Kidney (tissue), 14 donors: Measurements from ENCODE around the gene BLVRA. TPM values are rescaled to one million over a fixed set of nuclear protein-coding genes. Genes with fewer than 3 reads are reported as not detected.
"Not testable (repeated sequence)": the region's sequence is repeated elsewhere in the genome, so short reads cannot be mapped to it uniquely, and the experiment has no call there.

Experiments used
- DNase-seq, 5 donors: peaks; one replicate each; pipeline ENCODE4 v3.0.0-alpha.2; 2013 to 2020
- FAIRE-seq: peaks from 2 replicates; lab custom pipeline; 2012; peaks lifted over from hg19 to GRCh38; lab: Jason Lieb, UNC
- H3K27ac ChIP-seq, 2 donors: one replicate each; pipeline ENCODE4 v1.7.0; 2013; ENCODE audit warnings: low read depth in 2 of 2, low read length in 2 of 2, inconsistent platforms in 1 of 2
- H3K27me3 ChIP-seq: one replicate; pipeline ENCODE4 v1.7.1; 2013; ENCODE audit warnings: low read length, inconsistent platforms; ENCODE audit not compliant: control insufficient read depth, insufficient read depth
- H3K36me3 ChIP-seq, 3 donors: one replicate each; pipeline versions ENCODE4 v1.7.0 to v1.7.1; 2013; ENCODE audit warnings: low read length in 3 of 3, control low read depth in 1 of 3, inconsistent platforms in 1 of 3; ENCODE audit not compliant: insufficient read depth in 3 of 3, control insufficient read depth in 2 of 3
- H3K4me1 ChIP-seq, 3 donors: one replicate each; pipeline versions ENCODE4 v1.7.0 to v1.7.1; 2013; ENCODE audit warnings: low read length in 3 of 3, inconsistent platforms in 1 of 3, low read depth in 1 of 3; ENCODE audit not compliant: control insufficient read depth in 2 of 3, insufficient read depth in 2 of 3
- H3K4me3 ChIP-seq, 3 donors: one replicate each; pipeline versions ENCODE4 v1.7.0 to v1.8.1; 2013; ENCODE audit warnings: low read length in 3 of 3, control low read depth in 1 of 3, inconsistent platforms in 1 of 3
- H3K9ac ChIP-seq, 3 donors: one replicate each; pipeline versions ENCODE4 v1.7.0 to v1.7.1; 2013; ENCODE audit warnings: low read length in 3 of 3, control low read depth in 1 of 3, inconsistent platforms in 1 of 3
- H3K9me3 ChIP-seq, 3 donors: one replicate each; pipeline versions ENCODE4 v1.7.0 to v1.7.1; 2013; ENCODE audit warnings: low read length in 3 of 3, control low read depth in 1 of 3, inconsistent platforms in 1 of 3; ENCODE audit not compliant: control insufficient read depth in 2 of 3, insufficient read depth in 1 of 3
- CTCF ChIP-seq: IDR thresholded peaks from 3 replicates; pipeline ENCODE4 v1.5.1; 2012; ENCODE audit warnings: mild to moderate bottlenecking, moderate library complexity, borderline replicate concordance; ENCODE audit not compliant: insufficient read depth; ENCODE audit errors: extremely low read depth
- intact Hi-C: fragments of 100-400 bp; cut with DNase I; formaldehyde crosslinking; loops from one replicate; pipeline ENCODE4 v1.11.1; 2022
- polyA plus RNA-seq: library from polyadenylated mRNA; stranded (reverse); fragments of 350-450 nt; fragmentation: Illumina TruSeq; extraction: RNeasy Lipid Tissue Mini Kit (QIAGEN cat#74804); gene quantifications from one replicate; pipeline ENCODE4 v1.2.3, GENCODE V29; 2014; ENCODE audit warnings: low read depth, low replicate concordance; ENCODE audit not compliant: insufficient read depth
- total RNA-seq: library from RNA; stranded (reverse); fragmentation: NEBNext Ultra II Directional; extraction: Animal tissue kit (Norgen Biotek cat#: 25700); gene quantifications from one replicate; pipeline ENCODE4 v1.2.1, GENCODE V29; 2021
- donor health status: control.
- donor health status: control.
- donor health status: control.
- donor health status: control.
- donor health status: control.
- donor health status: DM: yes; HTN: yes; CAD: no.
- donor health status: Normal renal cell carcinoma (clear cell type).

BLVRA gene
- total and polyA plus RNA-seq, 2 donors from 2014 or later, result 69.6 to 86.9 TPM

- no peaks in the 10 kb centered on the region for H3K36me3 ChIP-seq
- H3K4me1 ChIP-seq, result peaks cover 0 to 2% (median 0%) of the 10 kb centered on the region in 3 donors
- no peak overlapping the region for H3K9ac ChIP-seq
- intact Hi-C loops, result no loop called here
- peak in 2 of 5 donors; percentile 42 to 61 for DNase-seq
- H3K27me3 ChIP-seq, result no peaks in the 10 kb centered on the region
- no peak for FAIRE-seq
- TF ChIP-seq CTCF, result no peak
- no peaks in the 10 kb centered on the region for H3K9me3 ChIP-seq
- H3K27ac ChIP-seq, result no peak overlapping the region
- H3K4me3 ChIP-seq, result peak overlapping the region in 1 of 3 donors; percentile 23
Observed at GRCh38 chr7:43824963-43825362, 66.5 kb downstream of the BLVRA start.

GRCh38 chr7:43825391-43825808 lies 66.9 kb downstream of the BLVRA start:
- no peaks in the 10 kb centered on the region for H3K27me3 ChIP-seq
- H3K27ac ChIP-seq, result no peak overlapping the region
- no peak overlapping the region for H3K4me3 ChIP-seq
- TF ChIP-seq CTCF, result no peak
- intact Hi-C loops, result no loop called here
- H3K36me3 ChIP-seq, result no peaks in the 10 kb centered on the region
- H3K4me1 ChIP-seq, result peaks cover 0 to 2% (median 0%) of the 10 kb centered on the region in 3 donors
- H3K9me3 ChIP-seq, result no peaks in the 10 kb centered on the region
- H3K9ac ChIP-seq, result no peak overlapping the region
- FAIRE-seq (no peak), DNase-seq (peak in 1 of 5 donors; percentile 64)

GRCh38 chr7:43830917-43831316 lies 72.4 kb downstream of the BLVRA start:
- H3K27me3 ChIP-seq, H3K36me3 ChIP-seq, H3K4me1 ChIP-seq, DNase-seq, FAIRE-seq, intact Hi-C loops, H3K4me3 ChIP-seq, H3K9ac ChIP-seq, H3K9me3 ChIP-seq, H3K27ac ChIP-seq: not testable (repeated sequence)

GRCh38 chr7:43834463-43835251 lies 76.2 kb downstream of the BLVRA start:
- TF ChIP-seq CTCF, result no peak
- FAIRE-seq, result no peak
- H3K27me3 ChIP-seq, result no peaks in the 10 kb centered on the region
- no peaks in the 10 kb centered on the region for H3K36me3 ChIP-seq
- no peak overlapping the region for H3K27ac ChIP-seq
- peak in 1 of 5 donors; percentile 24 for DNase-seq
- H3K9ac ChIP-seq, result no peak overlapping the region
- H3K4me3 ChIP-seq, result peak overlapping the region in 2 of 3 donors; percentile 43 to 75
- H3K4me1 ChIP-seq, result no peaks in the 10 kb centered on the region
- no peaks in the 10 kb centered on the region for H3K9me3 ChIP-seq
- intact Hi-C loops, result no loop called here
